Measurements from ENCODE around the gene OR2C3.
"Not testable (repeated sequence)": the region's sequence is repeated elsewhere in the genome, so short reads cannot be mapped to it uniquely, and the experiment has no call there.

Gene OR2C3

DNA sequence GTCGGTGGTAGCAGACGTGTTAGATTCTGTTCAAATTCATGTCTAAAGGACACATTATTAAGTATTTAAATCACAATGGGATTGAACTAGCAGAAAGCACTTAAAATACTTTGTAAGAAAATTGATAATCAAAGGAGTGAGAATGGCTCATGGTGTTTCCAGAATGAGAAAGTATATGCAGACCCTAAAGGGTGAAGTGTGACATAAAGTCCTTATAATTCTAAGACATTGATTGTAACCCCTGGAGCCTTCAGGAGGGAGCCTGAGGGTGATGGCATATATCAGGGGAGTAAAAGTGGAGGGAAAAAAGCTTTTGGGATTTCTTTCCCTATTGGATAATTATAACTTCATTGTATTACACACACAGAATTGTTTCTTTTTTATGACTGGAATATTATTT is at the start of gene OR2C3:
Gene OR2C3 (minus strand): TSS at position 101 of the 400 bp plus-strand sequence. CDS start 3,929 bp downstream, outside the sequence.
- no peak for DNase-seq (ENCODE audit: low spot score)

DNA sequence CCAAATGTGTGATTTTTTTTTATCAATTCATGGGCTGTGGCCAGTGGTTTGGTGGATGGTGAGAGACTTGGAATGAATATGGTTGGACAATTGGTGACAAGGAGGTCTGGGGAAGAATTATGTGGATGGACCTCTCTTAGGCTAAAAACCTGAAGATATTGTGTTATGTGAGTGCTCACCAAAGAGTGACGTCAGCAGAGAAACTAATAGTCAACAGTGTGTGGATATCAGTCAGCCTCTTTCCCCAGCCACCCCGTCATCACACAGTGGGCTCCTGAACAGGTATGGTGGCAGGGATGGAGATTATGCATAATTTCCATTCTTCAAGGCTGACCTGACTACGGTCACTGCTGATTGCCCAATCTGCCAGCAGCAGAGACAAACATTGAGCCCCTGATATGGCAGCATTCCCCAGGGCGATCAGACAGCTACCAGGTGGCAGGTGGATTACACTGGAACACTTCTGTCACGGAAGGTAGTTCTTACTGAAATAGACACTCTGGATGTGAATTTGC is 42.8 kb upstream of the OR2C3 start:
- no peak for DNase-seq (ENCODE audit: low spot score)

DNA sequence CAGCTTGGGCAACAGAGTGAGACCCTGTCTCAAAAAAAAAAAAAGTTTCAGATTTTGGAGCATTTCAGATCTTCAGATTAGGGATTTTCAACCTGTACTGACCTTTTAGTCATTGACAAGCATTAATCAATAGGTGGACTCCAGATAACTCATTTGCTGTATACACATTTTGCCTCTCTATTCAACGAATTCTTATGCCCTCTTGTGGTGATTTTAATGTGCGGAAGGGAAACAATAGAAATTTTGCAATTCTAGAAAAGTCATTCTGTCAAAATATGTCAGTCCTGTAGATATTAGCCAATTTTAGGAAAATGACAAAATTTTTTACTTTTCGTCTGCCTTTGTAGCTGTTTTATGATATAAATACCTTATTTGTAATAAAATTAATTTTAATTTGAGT is 40.3 kb upstream of the OR2C3 start:
- no peak for DNase-seq (ENCODE audit: low spot score)

DNA sequence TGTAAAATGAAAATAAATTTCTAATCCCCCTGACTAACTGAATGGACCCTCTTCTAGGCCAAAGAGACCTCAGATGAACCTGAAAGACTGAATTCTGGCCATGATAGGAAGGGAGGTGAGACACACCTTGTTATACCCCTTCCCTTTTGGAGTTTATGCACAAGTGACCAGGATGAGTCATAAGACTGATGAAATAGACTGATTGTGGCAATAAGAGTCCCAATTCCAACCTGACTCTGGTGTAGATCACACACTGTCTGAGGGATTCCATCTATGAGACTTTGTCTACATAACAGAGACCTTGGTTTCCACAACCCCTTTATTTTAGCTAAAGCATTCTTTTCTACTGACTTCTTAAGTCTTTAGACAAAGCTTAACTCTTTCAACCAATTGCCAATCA is 38.4 kb upstream of the OR2C3 start:
- no peak for DNase-seq (ENCODE audit: low spot score)

DNA sequence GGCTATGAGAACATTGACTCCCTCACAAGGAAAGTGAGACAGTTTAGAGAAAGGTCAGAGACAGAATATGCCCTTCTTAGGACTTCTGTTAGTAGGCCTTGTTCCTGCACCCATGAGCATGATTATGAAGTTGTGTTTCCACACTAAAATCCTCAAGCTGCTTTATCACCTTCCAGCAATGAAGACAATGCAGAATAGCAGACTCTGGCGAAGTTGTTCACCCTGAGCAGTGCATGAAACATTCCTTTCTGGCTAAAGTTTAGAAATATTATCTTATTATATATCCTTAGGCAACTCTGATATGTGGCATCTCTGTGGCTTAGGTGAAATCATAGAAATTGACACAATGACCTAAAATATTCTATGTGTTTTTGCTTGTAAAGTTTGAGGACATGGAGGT is 38.0 kb upstream of the OR2C3 start:
- no peak for DNase-seq (ENCODE audit: low spot score)

DNA sequence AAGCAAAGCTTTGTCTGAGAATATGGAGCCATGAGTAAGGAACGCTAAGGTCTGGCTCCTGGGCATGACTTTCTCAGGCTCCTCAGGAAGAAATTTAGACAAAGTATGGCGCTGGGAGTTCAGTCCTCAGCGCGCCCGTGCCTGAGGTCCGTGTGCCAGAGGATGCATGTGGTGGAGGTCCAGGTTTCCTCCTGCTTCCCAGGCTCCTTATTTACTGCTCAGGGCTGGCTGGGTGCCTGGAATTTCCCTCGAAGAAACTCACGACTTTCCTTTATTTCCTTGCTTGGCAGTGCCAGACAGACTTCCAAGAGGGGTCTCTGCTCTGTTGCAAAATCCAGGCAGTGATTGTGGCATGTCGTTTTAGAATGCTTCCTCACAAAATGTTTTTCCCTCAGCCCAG is 26.0 kb upstream of the OR2C3 start:
- no peak for DNase-seq (ENCODE audit: low spot score)

DNA sequence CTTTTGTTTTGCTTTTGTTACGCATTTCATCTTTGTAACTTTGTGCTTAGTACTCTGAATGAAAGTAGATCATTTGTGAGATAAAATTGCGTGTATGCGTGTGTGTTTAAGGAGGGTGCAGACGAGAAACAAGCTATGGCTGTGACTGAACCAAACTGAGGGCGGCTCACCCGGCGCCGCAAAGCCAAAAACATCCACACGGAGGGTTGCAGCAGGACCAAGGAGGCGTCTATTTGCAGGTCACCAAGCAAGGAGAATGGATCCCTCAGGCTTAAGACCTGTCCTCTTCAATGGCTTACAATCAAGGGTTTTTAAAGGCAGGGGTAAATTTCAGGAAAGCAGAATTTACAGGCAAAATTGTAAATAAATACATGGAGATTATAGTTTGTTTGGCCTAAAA is 25.5 kb upstream of the OR2C3 start:
- no peak for DNase-seq (ENCODE audit: low spot score)

DNA sequence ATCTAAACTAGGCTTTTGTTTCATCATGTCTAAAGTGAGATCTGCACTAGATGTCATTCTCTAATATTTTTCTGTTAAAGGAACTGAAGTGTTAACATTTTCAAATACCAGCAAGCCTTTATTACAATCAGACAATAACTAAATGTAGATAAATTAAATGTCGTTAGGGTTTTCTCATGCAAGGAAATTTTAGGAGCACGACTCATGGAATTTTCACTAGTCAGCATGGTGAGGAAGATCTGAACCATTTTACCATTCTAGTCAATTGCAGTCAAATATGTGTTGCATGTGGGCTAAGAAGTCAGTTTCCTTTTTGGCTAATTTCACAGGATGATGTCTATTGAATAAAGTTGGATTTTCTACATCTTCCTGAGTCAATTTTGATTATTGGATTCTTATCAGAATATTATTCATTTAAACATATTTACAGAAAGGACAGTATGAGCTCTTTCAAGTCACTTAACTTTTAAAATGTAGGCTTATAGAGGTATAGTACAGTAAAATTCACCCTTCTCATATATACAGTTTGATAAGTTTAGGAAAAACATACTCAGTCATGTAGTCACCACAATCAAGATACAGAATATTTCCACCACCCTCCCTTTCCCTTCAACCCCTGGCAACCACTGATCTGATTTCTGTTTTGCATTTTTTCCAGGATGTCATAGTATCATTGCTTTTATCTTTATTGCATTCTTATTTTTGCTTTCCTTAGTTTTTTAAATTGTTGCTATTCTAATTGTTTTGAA is 21.9 kb upstream of the OR2C3 start:
- DNase-seq (ENCODE audit: low spot score): no peak

DNA sequence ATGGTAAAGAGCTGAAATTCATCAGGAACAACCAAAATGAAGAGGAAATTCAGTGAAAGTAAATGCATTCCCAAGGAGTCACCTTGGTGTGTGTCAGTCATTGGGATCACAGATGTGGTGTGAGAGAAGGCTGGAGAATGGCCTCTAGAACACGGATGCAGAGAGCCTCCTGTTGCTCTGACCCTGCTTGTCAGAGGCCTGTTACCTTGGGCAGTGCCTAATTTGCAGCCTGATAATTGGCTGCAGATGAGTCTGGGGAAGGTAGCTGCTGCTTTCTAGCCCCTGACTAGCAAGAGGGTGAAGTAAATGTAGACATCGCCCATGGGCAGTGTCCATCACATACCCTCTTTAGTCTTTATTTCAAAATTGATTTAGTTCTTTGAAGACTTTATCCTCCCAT is 16.0 kb upstream of the OR2C3 start:
- no peak for DNase-seq (ENCODE audit: low spot score)

DNA sequence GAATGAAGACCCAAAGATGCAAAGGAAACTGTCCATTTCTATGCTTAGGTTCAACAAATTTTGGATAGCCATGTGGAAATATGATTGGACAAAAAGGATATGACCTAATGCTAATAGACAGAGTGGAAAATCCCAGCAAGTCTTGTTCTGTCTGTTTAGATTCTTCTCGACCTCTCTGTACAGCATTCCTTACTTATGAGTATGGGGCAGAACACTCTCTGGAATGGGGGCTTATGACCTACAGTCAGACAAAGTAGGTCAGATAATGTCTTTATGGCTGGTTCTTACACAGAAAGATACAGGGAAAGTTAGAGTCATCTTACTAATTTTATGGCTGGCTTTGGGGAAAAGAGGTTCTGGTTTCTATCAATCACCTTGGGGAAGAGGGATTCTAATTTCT is 15.5 kb upstream of the OR2C3 start:
- no peak for DNase-seq (ENCODE audit: low spot score)

DNA sequence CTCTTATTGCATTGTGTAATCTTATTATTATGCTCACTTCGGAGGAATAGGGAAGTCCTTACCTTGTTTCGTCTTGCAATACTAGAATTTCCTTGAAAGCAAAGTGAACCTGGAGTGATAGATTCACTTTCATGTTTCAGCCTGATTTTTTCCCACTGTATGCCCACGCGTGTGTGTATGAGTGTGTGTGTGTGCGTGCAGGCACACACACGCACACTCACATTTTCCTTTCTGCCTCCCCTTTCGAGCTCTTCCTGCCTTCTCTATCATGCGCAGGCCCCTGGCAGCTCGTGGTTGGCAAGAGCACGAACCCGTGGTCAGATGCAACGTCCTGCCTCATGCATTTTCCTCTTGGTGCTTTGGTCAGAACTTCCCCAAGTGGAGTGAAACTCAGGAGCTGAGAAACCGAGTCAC is 12.5 kb upstream of the OR2C3 start, which contains the start of gene GCSAML:
Gene GCSAML (plus strand): TSS at position 366 of the 414 bp plus-strand sequence. CDS start 58 bp downstream, outside the sequence.
- DNase-seq (ENCODE audit: low spot score): no peak

DNA sequence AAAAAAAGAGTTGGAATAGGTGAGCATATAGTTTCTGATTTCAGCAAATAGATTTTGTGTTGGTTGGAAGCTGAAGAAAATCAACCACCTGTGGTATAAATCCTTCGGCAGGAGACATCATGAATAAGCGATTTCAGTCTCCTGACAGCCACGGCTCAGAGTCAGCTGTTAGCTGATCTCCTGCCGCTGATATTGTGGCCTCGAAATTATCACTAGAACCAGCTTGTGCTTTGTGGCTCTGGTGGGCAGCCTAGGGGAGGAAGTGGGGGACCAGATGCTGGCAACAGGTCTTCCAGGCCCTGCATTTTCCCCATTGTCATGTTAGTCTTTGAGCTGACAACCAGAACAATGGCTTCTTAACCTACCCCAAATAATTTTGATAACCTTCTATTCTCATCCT is 11.9 kb upstream of the OR2C3 start:
- no peak for DNase-seq (ENCODE audit: low spot score)

DNA sequence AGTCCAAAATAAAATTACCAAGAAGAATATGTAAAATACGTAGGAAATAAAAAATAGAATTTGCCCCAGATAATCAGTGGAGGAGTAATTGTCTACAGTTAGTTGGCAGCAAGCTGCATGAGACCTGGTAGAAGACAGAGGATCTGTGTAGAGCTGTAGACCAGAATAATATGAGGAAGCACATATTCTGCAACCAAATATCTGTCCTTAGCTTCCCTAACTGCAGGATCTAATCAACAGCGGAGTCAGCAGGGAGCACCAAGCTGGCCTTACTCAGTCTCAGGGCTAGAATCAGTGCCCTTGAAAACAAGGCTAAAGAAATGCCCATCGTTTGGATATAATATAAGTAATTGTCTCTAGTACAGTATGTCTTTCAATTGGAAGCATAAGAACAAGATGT is 6.6 kb upstream of the OR2C3 start:
- DNase-seq (ENCODE audit: low spot score): no peak

DNA sequence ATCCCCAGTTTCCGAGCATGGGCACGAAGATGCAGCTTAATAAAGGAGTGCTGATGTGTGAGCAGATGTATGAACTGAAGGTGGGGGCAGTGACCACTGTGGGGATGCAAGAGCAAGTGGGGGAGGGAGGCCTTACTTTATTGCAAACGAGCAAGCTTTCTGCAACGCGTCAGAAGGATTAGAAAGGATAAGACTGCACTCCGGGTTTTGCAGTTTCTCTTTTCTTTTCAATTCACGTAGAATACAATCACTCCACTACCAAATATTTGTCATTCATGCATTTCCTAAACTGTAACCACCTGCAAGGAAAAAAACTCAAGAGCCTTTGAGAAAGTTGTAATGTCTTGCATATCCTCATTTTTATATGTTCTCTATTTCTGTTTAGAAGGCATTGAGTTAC is 4.3 kb upstream of the OR2C3 start:
- DNase-seq (ENCODE audit: low spot score): no peak

DNA sequence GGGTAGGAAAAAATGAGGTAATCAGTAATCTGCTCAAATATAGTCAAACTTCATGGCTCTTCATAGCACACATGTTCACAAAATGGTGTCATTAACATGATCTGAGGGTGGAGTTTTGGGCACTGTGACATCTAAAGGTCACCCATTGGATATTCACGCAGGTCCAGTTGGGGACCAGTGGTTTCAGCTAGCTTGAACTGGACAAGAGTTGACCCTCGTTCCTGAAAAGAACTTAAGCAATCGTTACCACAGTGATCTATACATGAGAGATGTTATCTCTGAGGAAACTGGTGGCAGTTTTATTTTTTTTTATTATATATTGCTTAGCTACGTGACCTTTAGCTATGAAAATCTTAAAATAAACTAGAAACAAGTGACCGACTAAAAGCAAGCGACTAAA is 3.0 kb upstream of the OR2C3 start:
- no peak for DNase-seq (ENCODE audit: low spot score)

DNA sequence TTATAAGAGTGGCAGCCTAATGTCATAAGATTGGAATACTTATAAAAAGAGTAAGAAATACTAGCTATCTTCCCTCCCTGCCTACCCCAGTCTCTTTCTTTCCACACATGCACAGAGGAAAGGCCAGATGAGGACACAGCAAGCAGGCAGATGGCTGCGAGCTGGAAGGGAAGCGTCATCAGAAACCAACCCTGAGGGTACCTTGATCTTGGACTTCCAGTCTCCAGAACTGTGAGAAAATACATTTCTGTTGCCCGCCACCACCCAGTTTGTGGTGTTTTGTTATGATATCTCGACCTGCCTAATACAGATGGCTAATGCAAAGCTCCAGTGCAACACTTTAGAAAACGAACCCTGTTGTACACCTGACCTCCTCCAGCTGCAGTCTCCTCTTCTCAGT is 2.3 kb upstream of the OR2C3 start:
- no peak for DNase-seq (ENCODE audit: low spot score)

DNA sequence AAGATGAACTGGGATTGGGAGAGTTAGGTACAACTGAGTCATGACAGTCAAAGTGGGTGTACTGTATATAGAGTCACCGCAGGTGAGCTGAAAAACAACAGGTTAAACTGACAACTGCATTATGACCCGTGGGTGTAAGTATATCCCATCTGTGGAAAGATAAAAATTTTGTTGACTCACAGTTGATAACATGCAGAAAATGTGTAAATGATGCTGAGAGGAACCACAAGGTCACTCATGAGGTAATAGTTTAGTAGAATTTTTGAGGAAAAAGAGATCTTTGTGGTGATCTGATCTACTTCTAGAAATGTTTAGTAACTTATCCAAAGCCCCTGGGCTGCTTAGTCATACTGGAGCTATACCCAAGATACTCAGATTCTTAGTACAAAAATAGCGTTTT is 838 bp downstream of the OR2C3 start:
- no peak for DNase-seq (ENCODE audit: low spot score)

DNA sequence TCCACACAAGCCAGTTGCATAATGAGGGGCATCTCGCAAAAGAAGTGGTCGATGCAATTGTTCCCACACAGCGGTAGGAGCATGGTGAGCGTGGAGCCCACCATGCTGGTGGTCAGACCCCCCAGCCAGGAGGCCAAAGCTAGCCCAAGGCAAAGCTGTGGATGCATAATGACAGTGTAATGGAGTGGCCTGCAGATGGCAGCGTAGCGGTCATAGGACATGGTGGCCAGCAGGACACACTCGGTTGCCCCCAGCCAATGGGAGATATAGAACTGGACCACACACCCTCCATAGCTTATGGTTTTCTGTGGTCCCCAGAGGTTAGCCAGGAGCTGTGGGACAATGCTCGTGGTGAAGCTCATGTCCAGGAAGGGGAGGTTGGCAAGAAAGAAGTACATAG is 4.3 kb downstream of the OR2C3 start:
- DNase-seq (ENCODE audit: low spot score): no peak

DNA sequence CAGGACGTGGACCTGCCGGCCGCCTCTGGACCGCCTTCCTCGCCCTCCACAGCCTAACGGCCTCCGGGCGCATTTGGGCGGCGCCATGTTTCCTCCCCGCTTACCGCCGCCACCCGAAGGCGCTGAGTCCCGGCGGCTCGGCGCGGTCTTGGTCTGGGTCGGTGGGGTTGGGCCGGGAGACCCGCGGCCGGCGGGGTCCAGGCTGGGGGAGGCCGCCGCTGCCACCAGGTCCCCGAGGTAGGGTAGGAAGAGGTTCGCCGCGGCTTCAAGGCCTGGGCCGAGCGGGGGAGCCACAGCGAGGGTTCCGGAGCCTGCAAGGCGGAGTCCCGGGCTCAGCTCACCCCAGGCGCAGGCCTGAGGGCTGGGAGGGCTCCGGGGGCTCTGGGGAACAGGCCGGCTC is 5.5 kb downstream of the OR2C3 start:
- no peak for DNase-seq (ENCODE audit: low spot score)

DNA sequence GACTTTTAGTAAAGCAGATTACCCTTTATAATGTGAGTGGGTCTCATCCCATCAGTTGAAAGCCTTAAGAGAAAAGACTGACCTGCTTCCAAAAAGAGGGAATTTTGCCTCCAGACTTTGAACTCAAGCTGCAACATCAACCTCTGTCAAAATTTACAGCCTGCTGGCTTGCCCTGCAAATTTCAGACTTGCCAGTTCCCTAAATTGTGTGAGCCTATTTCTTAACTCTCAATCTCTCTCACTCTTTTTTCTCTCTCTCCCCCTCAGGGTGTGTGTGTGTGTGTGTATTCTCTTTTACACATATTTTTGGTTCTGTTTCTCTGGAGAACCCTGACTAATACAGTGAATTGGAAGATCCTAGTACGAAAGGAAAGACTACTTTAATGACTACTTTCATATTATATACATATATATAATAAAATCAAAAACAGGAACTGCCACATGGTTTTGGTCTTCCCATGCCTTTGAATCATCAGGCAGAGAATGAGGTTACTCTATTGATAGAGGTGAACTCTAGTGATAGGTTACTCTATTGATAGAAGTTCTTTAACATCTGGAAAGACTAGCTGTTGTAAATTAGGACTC is 6.4 kb downstream of the OR2C3 start:
- no peak for DNase-seq (ENCODE audit: low spot score)

DNA sequence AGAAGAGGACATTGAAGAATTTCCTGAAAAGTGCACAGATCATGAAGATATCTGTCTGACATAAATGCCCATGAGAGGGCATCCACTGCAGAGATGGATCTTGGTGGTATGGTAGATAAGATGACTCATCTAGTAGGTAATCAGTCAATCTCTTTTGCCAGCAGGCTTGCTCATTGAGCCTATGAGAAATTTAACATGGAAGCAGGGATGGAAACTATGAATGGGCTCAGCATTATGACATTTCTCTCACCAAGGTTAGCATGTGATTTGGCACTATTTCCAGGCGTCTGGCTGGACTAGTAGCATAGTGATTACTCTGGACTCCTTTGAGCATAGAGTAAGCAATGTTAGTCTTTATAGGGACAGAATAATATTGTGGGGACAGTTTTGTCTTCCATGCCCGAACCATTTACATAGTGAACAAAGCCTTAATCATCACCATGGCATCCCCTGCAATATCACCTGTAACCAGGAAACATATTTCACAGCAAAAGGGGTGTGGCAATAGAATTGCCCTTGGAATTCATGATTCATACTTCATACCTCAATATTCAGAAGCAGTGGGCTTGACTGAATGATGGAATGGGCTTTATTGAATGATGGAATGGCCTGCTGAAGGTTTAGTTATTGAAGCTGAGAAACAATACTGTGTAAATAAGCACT is 7.3 kb downstream of the OR2C3 start:
- DNase-seq (ENCODE audit: low spot score): no peak

DNA sequence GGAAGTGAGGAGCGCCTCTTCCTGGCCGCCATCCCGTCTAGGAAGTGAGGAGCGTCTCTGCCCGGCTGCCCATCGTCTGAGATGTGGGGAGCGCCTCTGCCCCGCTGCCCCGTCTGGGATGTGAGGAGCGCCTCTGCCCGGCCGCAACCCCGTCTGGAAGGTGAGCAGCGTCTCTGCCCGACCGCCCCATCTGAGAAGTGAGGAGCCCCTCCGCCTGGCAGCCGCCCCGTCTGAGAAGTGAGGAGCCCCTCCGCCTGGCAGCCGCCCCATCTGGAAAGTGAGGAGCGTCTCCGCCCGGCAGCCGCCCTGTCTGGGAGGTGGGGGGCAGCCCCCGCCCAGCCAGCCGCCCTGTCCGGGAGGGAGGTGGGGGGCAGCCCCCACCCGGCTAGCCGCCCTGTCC is 14.4 kb downstream of the OR2C3 start:
- DNase-seq (ENCODE audit: low spot score): not testable (repeated sequence)

DNA sequence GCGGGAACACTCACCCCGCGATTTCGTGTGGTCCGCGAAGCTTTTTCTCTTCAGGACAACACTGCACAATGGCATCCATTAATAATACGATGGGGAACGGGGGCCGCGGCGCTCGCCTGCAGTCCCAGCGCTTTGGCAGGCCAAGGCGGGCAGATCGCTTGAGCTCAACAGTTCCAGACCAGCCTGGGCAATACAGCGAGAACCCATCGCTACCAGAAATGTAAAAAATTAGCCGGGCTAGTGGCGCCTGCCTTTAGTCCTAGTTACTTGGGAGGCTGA is 17.7 kb downstream of the OR2C3 start:
- DNase-seq (ENCODE audit: low spot score): no peak

Data from AG08396 (cell line).